ENCODE measurements around the gene CD28. TPM values are rescaled to one million over a fixed set of nuclear protein-coding genes. Genes with fewer than 3 reads are reported as not detected.

Gene CD28
- total and polyA plus RNA-seq, 9 of the 15 experiments (the other 6 are each of a cell fraction or from before 2014, with no cell fraction given), result 0.01 to 0.11 TPM; not detected in 7

- TF ChIP-seq E4F1 (CRISPR knock-in tag; IDR thresholded peaks at IDR 0.05; ENCODE audit: borderline replicate concordance), result no peak
- TF ChIP-seq, protein P1, sequence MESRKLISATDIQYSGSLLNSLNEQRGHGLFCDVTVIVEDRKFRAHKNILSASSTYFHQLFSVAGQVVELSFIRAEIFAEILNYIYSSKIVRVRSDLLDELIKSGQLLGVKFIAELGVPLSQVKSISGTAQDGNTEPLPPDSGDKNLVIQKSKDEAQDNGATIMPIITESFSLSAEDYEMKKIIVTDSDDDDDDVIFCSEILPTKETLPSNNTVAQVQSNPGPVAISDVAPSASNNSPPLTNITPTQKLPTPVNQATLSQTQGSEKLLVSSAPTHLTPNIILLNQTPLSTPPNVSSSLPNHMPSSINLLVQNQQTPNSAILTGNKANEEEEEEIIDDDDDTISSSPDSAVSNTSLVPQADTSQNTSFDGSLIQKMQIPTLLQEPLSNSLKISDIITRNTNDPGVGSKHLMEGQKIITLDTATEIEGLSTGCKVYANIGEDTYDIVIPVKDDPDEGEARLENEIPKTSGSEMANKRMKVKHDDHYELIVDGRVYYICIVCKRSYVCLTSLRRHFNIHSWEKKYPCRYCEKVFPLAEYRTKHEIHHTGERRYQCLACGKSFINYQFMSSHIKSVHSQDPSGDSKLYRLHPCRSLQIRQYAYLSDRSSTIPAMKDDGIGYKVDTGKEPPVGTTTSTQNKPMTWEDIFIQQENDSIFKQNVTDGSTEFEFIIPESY (CRISPR knock-in tag; IDR thresholded peaks at IDR 0.05), result no peak
- TF ChIP-seq ILK (tag; IDR thresholded peaks at IDR 0.05; ENCODE audit: borderline replicate concordance, low read depth), result no peak
- TF ChIP-seq KDM2B (CRISPR knock-in tag; IDR thresholded peaks at IDR 0.05), result no peak
- TF ChIP-seq EGR1 (conservative IDR thresholded peaks at IDR 0.05), result no peak
- TF ChIP-seq SREBF1 (IDR thresholded peaks at IDR 0.05; ENCODE audit: borderline replicate concordance, low read depth, low read length), result no peak
- no peak for TF ChIP-seq POLR2H (tag; IDR thresholded peaks at IDR 0.05; ENCODE audit: low read depth)
- no peak for TF ChIP-seq ZNF263 (CRISPR knock-in tag; IDR thresholded peaks at IDR 0.05; ENCODE audit: borderline replicate concordance)
These were observed 28.0 kb downstream of the CD28 start (continued) for GRCh38 chr2:203734276-203734983.

Measured in K562 (cell line).